Subcutaneous abdominal adipose tissue (tissue), 5 donors: ENCODE data around the gene KLHL40.

Source experiments
- H3K27ac ChIP-seq: one replicate; pipeline ENCODE4 v1.7.0; 2013; ENCODE audit warnings: low read depth, mild to moderate bottlenecking, inconsistent platforms, low read length, moderate library complexity
- H3K27me3 ChIP-seq, 5 donors: one replicate each; pipeline ENCODE4 v1.7.0; 2013; ENCODE audit warnings: low read length in 5 of 5, inconsistent platforms in 1 of 5; ENCODE audit not compliant: control insufficient read depth in 5 of 5, insufficient read depth in 4 of 5
- H3K36me3 ChIP-seq, 5 donors: one replicate each; pipeline ENCODE4 v1.7.0; 2013; ENCODE audit warnings: low read length in 5 of 5; ENCODE audit not compliant: control insufficient read depth in 5 of 5, insufficient read depth in 5 of 5
- H3K4me1 ChIP-seq, 5 donors: one replicate each; pipeline ENCODE4 v1.7.0; 2013; ENCODE audit warnings: low read length in 5 of 5, mild to moderate bottlenecking in 3 of 5, moderate library complexity in 1 of 5; ENCODE audit not compliant: control insufficient read depth in 5 of 5, insufficient read depth in 5 of 5
- H3K4me3 ChIP-seq, 5 donors: one replicate each; pipeline ENCODE4 v1.7.0; 2013; ENCODE audit warnings: low read length in 5 of 5, low read depth in 1 of 5
- H3K9ac ChIP-seq, 5 donors: one replicate each; pipeline ENCODE4 v1.7.0; 2013; ENCODE audit warnings: low read length in 5 of 5, mild to moderate bottlenecking in 4 of 5, moderate library complexity in 3 of 5
- H3K9me3 ChIP-seq, 5 donors: one replicate each; pipeline ENCODE4 v1.7.0; 2013; ENCODE audit warnings: low read length in 5 of 5; ENCODE audit not compliant: control insufficient read depth in 5 of 5
- donor health status: healthy.
- donor health status: healthy.
- donor health status: healthy.
- donor health status: healthy.
- donor health status: healthy.

Gene KLHL40

GRCh38 chr3:42651248-42652091 is 33.9 kb upstream of the KLHL40 start:
- peak overlapping the region in 1 of 5 donors; percentile 73 for H3K4me3 ChIP-seq
- H3K4me1 ChIP-seq = peaks cover 6 to 46% (median 42%) of the 10 kb centered on the region in 5 donors
- peak overlapping the region in 1 of 5 donors; percentile 86 for H3K9ac ChIP-seq
- peak overlapping the region; percentile 6 for H3K27ac ChIP-seq
- peaks cover 10 to 39% (median 20%) of the 10 kb centered on the region in 5 donors for H3K36me3 ChIP-seq
- H3K9me3 ChIP-seq = no peaks in the 10 kb centered on the region
- no peaks in the 10 kb centered on the region for H3K27me3 ChIP-seq

GRCh38 chr3:42652251-42652610 is 33.1 kb upstream of the KLHL40 start:
- Histone ChIP-seq H3K9ac (peak overlapping the region in 2 of 5 donors; percentile 86 to 88), H3K4me3 (peak overlapping the region in 4 of 5 donors; percentile 72 to 79 (median 75)), H3K27ac (no peak overlapping the region), H3K4me1 (peaks cover 6 to 47% (median 42%) of the 10 kb centered on the region in 5 donors), H3K36me3 (peaks cover 8 to 32% (median 14%) of the 10 kb centered on the region in 5 donors), H3K9me3 (no peaks in the 10 kb centered on the region), H3K27me3 (no peaks in the 10 kb centered on the region)

- Histone ChIP-seq H3K4me3 (peak overlapping the region; percentile 72 to 79 (median 77)), H3K9ac (peak overlapping the region in 4 of 5 donors; percentile 17 to 88 (median 81)), H3K9me3 (no peaks in the 10 kb centered on the region), H3K36me3 (peaks cover 8 to 28% (median 9%) of the 10 kb centered on the region in 5 donors), H3K27ac (peak overlapping the region; percentile 64), H3K4me1 (peaks cover 6 to 47% (median 42%) of the 10 kb centered on the region in 5 donors), H3K27me3 (no peaks in the 10 kb centered on the region)
These were observed 32.6 kb upstream of the KLHL40 start for GRCh38 chr3:42652611-42653302.

- Histone ChIP-seq H3K4me1 (peaks cover 6 to 47% (median 42%) of the 10 kb centered on the region in 5 donors), H3K36me3 (peaks cover 8 to 27% (median 9%) of the 10 kb centered on the region in 5 donors), H3K27me3 (no peaks in the 10 kb centered on the region), H3K9me3 (no peaks in the 10 kb centered on the region), H3K9ac (peak overlapping the region; percentile 17 to 88 (median 76)), H3K27ac (peak overlapping the region; percentile 64), H3K4me3 (peak overlapping the region; percentile 72 to 79 (median 77))
These were observed 32.1 kb upstream of the KLHL40 start for GRCh38 chr3:42653303-42653559.

- Histone ChIP-seq H3K27me3 (no peaks in the 10 kb centered on the region), H3K9me3 (no peaks in the 10 kb centered on the region), H3K36me3 (peaks cover 5 to 30% (median 13%) of the 10 kb centered on the region in 5 donors), H3K9ac (peak within 1 kb of the TSS; percentile 17 to 88 (median 87)), H3K4me1 (peaks cover 6 to 47% (median 42%) of the 10 kb centered on the region in 5 donors), H3K27ac (peak within 1 kb of the TSS; percentile 83), H3K4me3 (peak within 1 kb of the TSS; percentile 72 to 79 (median 77))
These were observed 31.6 kb upstream of the KLHL40 start, which contains the start of gene ZBTB47 for GRCh38 chr3:42653560-42654330. TSS of gene ZBTB47 (plus strand) at chr3:42653697. CDS start at chr3:42658356, 4,659 bp downstream.

- Histone ChIP-seq H3K36me3 (peaks cover 0 to 26% (median 14%) of the 10 kb centered on the region in 5 donors), H3K27me3 (no peaks in the 10 kb centered on the region), H3K9me3 (no peaks in the 10 kb centered on the region), H3K9ac (peak overlapping the region in 4 of 5 donors; percentile 85 to 88 (median 87)), H3K4me3 (peak overlapping the region; percentile 49 to 79 (median 77)), H3K27ac (peak overlapping the region; percentile 83), H3K4me1 (peaks cover 6 to 47% (median 42%) of the 10 kb centered on the region in 5 donors)
These were observed 30.8 kb upstream of the KLHL40 start for GRCh38 chr3:42654331-42655201.

GRCh38 chr3:42655331-42655888 is 29.9 kb upstream of the KLHL40 start:
- peak overlapping the region in 4 of 5 donors; percentile 85 to 88 (median 87) for H3K9ac ChIP-seq
- no peaks in the 10 kb centered on the region for H3K27me3 ChIP-seq
- peak overlapping the region; percentile 48 to 79 (median 73) for H3K4me3 ChIP-seq
- H3K36me3 ChIP-seq = peaks cover 0 to 26% (median 17%) of the 10 kb centered on the region in 5 donors
- H3K9me3 ChIP-seq = no peaks in the 10 kb centered on the region
- H3K4me1 ChIP-seq = peaks cover 6 to 47% (median 42%) of the 10 kb centered on the region in 5 donors
- peak overlapping the region; percentile 83 for H3K27ac ChIP-seq

- peaks cover 6 to 47% (median 42%) of the 10 kb centered on the region in 5 donors for H3K4me1 ChIP-seq
- H3K27me3 ChIP-seq = no peaks in the 10 kb centered on the region
- H3K4me3 ChIP-seq = peak overlapping the region in 2 of 5 donors; percentile 73 to 79
- peak overlapping the region in 1 of 5 donors; percentile 88 for H3K9ac ChIP-seq
- peaks cover 0 to 24% (median 17%) of the 10 kb centered on the region in 5 donors for H3K36me3 ChIP-seq
- H3K27ac ChIP-seq = peak overlapping the region; percentile 83
- H3K9me3 ChIP-seq = no peaks in the 10 kb centered on the region
These were observed 29.2 kb upstream of the KLHL40 start for GRCh38 chr3:42655980-42656679.
